AG09319 (cell line): Measurements from ENCODE around the gene ZNF71.

Experiments used
- DNase-seq: peaks from one replicate; pipeline ENCODE4 v3.0.0-alpha.2; 2010; ENCODE audit warnings: low read depth; ENCODE audit errors: extremely low read depth
- CTCF ChIP-seq: IDR thresholded peaks from 2 replicates; pipeline ENCODE4 v1.5.1; 2011; ENCODE audit warnings: low read depth, mild to moderate bottlenecking, inconsistent platforms, low read length, moderate library complexity

Gene ZNF71

DNA sequence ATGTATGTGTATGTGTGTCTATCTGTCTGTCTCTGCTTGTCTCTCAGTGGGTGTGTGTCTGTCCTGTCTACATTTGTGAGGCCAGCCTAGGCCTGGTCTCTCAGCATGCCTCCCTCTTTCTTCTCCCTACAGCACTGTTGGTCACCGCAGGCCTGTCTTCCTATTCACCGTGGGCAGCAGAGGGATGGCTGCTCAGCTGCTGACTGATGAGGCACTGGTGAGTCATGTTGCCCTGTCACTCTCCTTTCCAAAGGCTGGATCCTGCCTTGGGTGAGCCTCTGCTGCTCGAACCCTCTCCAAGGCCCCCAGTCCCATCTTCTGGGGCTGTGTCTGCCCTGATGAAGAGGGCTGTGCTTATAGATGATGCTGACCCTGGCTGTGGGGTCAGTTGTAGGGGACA lies 6.3 kb downstream of the ZNF71 start:
- no peak for TF ChIP-seq CTCF
- no peak for DNase-seq

DNA sequence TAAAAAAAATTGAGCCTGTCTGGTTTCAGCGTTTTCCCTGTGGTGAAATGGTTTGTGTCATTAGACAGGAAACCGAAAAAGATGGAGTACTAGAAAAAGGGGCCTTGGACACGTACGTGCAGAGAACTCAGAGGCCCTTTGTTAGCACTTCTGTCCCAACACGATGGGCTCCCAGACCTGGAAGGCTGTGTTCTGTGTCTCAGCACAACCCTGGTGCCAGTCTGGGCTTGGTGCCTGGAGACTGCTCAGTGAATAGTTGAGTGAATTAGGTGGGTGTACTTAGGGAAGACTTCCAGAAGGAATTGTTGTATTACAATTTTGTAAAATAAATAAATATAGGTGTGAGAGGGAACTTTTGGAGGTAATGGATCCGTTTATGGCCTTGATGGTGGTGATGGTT lies 8.7 kb downstream of the ZNF71 start:
- no peak for DNase-seq
- TF ChIP-seq CTCF = no peak

GRCh38 chr19:56608274-56608964 lies 13.3 kb downstream of the ZNF71 start:
- DNase-seq = no peak
- TF ChIP-seq CTCF = no peak

DNA sequence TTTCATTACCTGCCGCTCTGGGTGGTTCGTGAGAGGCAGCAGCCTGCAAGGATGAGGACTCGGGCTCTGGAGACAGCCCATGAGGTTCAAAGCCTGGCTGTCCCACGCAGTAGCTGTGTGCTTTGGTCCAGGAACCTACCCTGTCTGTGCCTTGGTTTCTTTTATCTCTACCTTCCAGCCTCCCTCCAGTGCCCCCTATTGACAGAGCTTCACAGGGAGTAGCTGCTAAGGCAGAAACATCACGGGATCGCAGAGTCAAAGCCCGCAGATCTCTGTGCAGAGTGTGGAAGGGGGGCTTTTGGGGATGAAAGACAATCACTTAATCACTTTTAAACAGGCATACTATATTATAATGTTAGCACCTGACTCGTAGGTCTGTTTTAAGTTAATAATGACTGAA lies 16.2 kb downstream of the ZNF71 start:
- no peak for TF ChIP-seq CTCF
- DNase-seq = no peak

- no peak for DNase-seq
- TF ChIP-seq CTCF = no peak
Observed at GRCh38 chr19:56612737-56613136, 17.6 kb downstream of the ZNF71 start.

DNA sequence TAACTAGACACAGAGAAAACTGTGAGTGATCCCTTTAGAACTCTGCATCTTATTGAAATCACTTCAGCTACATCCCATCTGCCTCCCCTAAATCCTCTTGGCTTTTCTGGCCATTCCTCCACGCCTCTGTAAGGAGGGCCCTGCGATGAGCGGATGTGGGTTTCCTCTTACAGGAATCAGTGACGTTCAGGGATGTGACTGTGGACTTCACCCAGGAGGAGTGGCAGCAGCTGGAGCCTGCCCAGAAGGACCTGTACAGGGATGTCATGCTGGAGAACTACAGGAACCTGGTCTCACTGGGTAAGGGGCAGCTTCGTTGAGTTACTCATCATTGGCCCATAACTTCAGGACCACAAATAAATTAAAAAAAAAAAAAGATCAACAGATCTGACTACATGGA lies 18.5 kb downstream of the ZNF71 start:
- TF ChIP-seq CTCF = no peak
- no peak for DNase-seq

GRCh38 chr19:56617531-56617930 lies 22.4 kb downstream of the ZNF71 start:
- TF ChIP-seq CTCF = no peak
- no peak for DNase-seq
